Measurements from ENCODE around the gene SRRM3. TPM values are rescaled to one million over a fixed set of nuclear protein-coding genes. Genes with fewer than 3 reads are reported as not detected.

The SRRM3 gene
- total RNA-seq, 2 experiments from 2014 or later: not detected

GRCh38 chr7:76187272-76187671 is 14.4 kb upstream of the SRRM3 start:
- POLR2A ChIA-PET: no interaction called here
- CTCF ChIA-PET (ENCODE audit: unreplicated experiment): no interaction called here

DNA sequence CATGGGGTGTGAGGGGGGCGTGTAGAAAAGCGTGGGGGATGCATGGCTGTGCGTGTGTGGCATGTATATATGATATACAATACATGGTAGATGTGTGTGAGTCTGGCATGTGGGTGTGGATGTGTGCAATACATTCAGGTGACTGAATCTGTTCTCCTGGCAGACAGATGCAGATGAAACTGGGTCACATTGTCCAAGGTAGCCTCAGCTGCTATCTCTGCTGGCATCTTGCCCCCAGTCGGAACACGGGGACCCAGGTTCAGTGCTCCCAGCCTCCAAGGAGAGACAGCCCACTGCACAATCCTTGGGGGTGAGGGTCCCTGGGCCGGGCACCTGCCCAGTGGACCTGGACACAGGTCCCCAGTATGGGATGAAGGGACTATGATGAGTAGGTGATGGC is 12.4 kb upstream of the SRRM3 start:
- H2AFZ ChIP-seq (ENCODE audit: low read length): no peak overlapping the region
- H3K27ac ChIP-seq (ENCODE audit: low read depth, low read length, poor library complexity, severe bottlenecking): no peak overlapping the region
- no peak overlapping the region for H3K4me2 ChIP-seq (ENCODE audit: low read length)
- no peaks in the 10 kb centered on the region for H3K9me3 ChIP-seq (ENCODE audit: low read length)
- no TSS peak for BruUV-seq (replicated peaks)
- intact Hi-C loops (cut with micrococcal nuclease; ENCODE audit: unreplicated experiment): no loop called here
- CTCF ChIA-PET (ENCODE audit: unreplicated experiment): no interaction called here
- DNase-seq (ENCODE audit: low spot score): no peak
- no peaks in the 10 kb centered on the region for H3K79me2 ChIP-seq (ENCODE audit: insufficient read depth, low read depth, low read length)
- H3K9me2 ChIP-seq (ENCODE audit: insufficient read depth, low read length): no peaks in the 10 kb centered on the region
- H3K4me3 ChIP-seq (ENCODE audit: low read depth, low read length, poor library complexity, severe bottlenecking): no peak overlapping the region
- no peak for TF ChIP-seq EZH2phosphoT487 (IDR thresholded peaks at IDR 0.05; ENCODE audit: borderline replicate concordance, low read depth, low read length)
- TF ChIP-seq, protein P1, sequence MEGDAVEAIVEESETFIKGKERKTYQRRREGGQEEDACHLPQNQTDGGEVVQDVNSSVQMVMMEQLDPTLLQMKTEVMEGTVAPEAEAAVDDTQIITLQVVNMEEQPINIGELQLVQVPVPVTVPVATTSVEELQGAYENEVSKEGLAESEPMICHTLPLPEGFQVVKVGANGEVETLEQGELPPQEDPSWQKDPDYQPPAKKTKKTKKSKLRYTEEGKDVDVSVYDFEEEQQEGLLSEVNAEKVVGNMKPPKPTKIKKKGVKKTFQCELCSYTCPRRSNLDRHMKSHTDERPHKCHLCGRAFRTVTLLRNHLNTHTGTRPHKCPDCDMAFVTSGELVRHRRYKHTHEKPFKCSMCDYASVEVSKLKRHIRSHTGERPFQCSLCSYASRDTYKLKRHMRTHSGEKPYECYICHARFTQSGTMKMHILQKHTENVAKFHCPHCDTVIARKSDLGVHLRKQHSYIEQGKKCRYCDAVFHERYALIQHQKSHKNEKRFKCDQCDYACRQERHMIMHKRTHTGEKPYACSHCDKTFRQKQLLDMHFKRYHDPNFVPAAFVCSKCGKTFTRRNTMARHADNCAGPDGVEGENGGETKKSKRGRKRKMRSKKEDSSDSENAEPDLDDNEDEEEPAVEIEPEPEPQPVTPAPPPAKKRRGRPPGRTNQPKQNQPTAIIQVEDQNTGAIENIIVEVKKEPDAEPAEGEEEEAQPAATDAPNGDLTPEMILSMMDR (conservative IDR thresholded peaks at IDR 0.05; ENCODE audit: low read length): no peak
- H3K36me3 ChIP-seq (ENCODE audit: insufficient read depth, low read length): no peaks in the 10 kb centered on the region
- H3K4me1 ChIP-seq (ENCODE audit: insufficient read depth, low read length, poor library complexity, severe bottlenecking): no peaks in the 10 kb centered on the region
- no peaks in the 10 kb centered on the region for H4K20me1 ChIP-seq (ENCODE audit: insufficient read depth, low read length)
- POLR2A ChIA-PET: no interaction called here

More at GRCh38 chr7:76187272-76187671, 14.4 kb upstream of the SRRM3 start:
- H3K79me2 ChIP-seq (ENCODE audit: insufficient read depth, low read depth, low read length): no peaks in the 10 kb centered on the region
- intact Hi-C loops (cut with micrococcal nuclease; ENCODE audit: unreplicated experiment): no loop called here
- H3K9me2 ChIP-seq (ENCODE audit: insufficient read depth, low read length): no peaks in the 10 kb centered on the region
- no peak overlapping the region for H3K4me3 ChIP-seq (ENCODE audit: low read depth, low read length, poor library complexity, severe bottlenecking)
- no peak overlapping the region for H3K27ac ChIP-seq (ENCODE audit: low read depth, low read length, poor library complexity, severe bottlenecking)
- no peaks in the 10 kb centered on the region for H3K4me1 ChIP-seq (ENCODE audit: insufficient read depth, low read length, poor library complexity, severe bottlenecking)
- H3K36me3 ChIP-seq (ENCODE audit: insufficient read depth, low read length): no peaks in the 10 kb centered on the region
- BruUV-seq (replicated peaks): no TSS peak
- TF ChIP-seq EZH2phosphoT487 (IDR thresholded peaks at IDR 0.05; ENCODE audit: borderline replicate concordance, low read depth, low read length): no peak
- TF ChIP-seq, protein P1 (conservative IDR thresholded peaks at IDR 0.05; ENCODE audit: low read length): no peak
- H3K4me2 ChIP-seq (ENCODE audit: low read length): no peak overlapping the region
- H4K20me1 ChIP-seq (ENCODE audit: insufficient read depth, low read length): no peaks in the 10 kb centered on the region
- DNase-seq (ENCODE audit: low spot score): no peak
- no peaks in the 10 kb centered on the region for H3K9me3 ChIP-seq (ENCODE audit: low read length)
- H2AFZ ChIP-seq (ENCODE audit: low read length): no peak overlapping the region

DNA sequence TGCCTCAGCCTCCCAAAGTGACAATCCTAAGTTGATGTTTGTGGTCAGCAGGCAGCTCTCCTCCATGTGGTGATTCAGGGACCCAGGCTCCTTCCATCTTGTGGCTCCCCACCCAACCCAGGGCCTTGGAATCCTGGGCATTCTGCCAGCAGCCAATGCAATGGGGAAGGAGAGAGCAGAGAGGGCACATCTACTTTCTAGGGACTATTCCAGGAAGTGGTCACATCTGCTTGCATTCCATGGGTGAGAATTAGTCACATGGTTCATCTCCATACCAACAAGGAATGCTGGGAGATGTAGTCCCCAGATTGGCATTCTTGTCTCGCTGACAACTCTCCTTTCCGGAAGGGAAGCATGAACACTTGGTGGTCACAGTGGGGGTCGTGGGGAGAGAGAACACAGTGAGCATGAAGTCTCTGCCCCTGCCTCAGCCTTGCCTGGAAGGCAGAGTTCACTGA is 9.9 kb upstream of the SRRM3 start:
- intact Hi-C loops (cut with micrococcal nuclease; ENCODE audit: unreplicated experiment): no loop called here

More for the DNA sequence above, 9.9 kb upstream of the SRRM3 start:
- H3K79me2 ChIP-seq (ENCODE audit: insufficient read depth, low read depth, low read length): no peaks in the 10 kb centered on the region
- CTCF ChIA-PET (ENCODE audit: unreplicated experiment): no interaction called here
- H3K4me1 ChIP-seq (ENCODE audit: insufficient read depth, low read length, poor library complexity, severe bottlenecking): no peaks in the 10 kb centered on the region
- H2AFZ ChIP-seq (ENCODE audit: low read length): no peak overlapping the region
- H3K9me2 ChIP-seq (ENCODE audit: insufficient read depth, low read length): no peaks in the 10 kb centered on the region
- BruUV-seq (replicated peaks): no TSS peak
- peak; percentile 24 for DNase-seq (ENCODE audit: low spot score)
- H3K4me2 ChIP-seq (ENCODE audit: low read length): no peak overlapping the region
- no peak overlapping the region for H3K27ac ChIP-seq (ENCODE audit: low read depth, low read length, poor library complexity, severe bottlenecking)
- H3K9me3 ChIP-seq (ENCODE audit: low read length): no peaks in the 10 kb centered on the region
- POLR2A ChIA-PET: no interaction called here
- TF ChIP-seq EZH2phosphoT487 (IDR thresholded peaks at IDR 0.05; ENCODE audit: borderline replicate concordance, low read depth, low read length): no peak
- TF ChIP-seq, protein P1 (conservative IDR thresholded peaks at IDR 0.05; ENCODE audit: low read length): no peak
- H3K36me3 ChIP-seq (ENCODE audit: insufficient read depth, low read length): no peaks in the 10 kb centered on the region
- H4K20me1 ChIP-seq (ENCODE audit: insufficient read depth, low read length): no peaks in the 10 kb centered on the region
- no peak overlapping the region for H3K4me3 ChIP-seq (ENCODE audit: low read depth, low read length, poor library complexity, severe bottlenecking)
